AG04449 (cell line): ENCODE results near the gene DDX27.

Experiments used
- CTCF ChIA-PET: fragments of 350-600 bp; formaldehyde crosslinking; extraction: SDS; loops from one replicate; lab custom pipeline; 2021; ENCODE audit warnings: antibody characterized with exemption; lab: Yijun Ruan, JAX
- POLR2A ChIA-PET: fragments of 400-600, 350-600 bp; formaldehyde crosslinking; extraction: SDS; loops from one replicate; lab custom pipeline; 2020; ENCODE audit warnings: antibody characterized with exemption, inconsistent platforms; lab: Yijun Ruan, JAX
- DNase-seq: peaks from one replicate; pipeline ENCODE4 v3.0.0-alpha.2; 2010; ENCODE audit warnings: low read depth, low spot score
- H3K4me3 ChIP-seq: 2 replicates; pipeline ENCODE4 v1.5.1; 2011; ENCODE audit warnings: low read depth, mild to moderate bottlenecking, control low read depth, low read length
- CTCF ChIP-seq: IDR thresholded peaks from one replicate; pipeline ENCODE4 v1.5.1; 2011; ENCODE audit warnings: mild to moderate bottlenecking, moderate library complexity, low read length, control low read depth, inconsistent platforms; ENCODE audit not compliant: insufficient read depth; ENCODE audit errors: missing control alignments

Gene DDX27

GRCh38 chr20:49230021-49230420, 10.8 kb downstream of the DDX27 start:
- H3K4me3 ChIP-seq = no peak overlapping the region
- CTCF ChIA-PET = interaction anchor here (1.0 kb wide), 1 partner anchor 13 kb away, joined by 3 read pairs; no protein-coding TSS in a partner anchor
- no peak for DNase-seq

GRCh38 chr20:49230561-49231133, 11.4 kb downstream of the DDX27 start:
- DNase-seq = no peak
- CTCF ChIA-PET = interaction anchor here (1.0 to 2.1 kb wide), 2 partner anchors 13 to 15 kb away, joined by 3 to 8 read pairs; no protein-coding TSS in a partner anchor

More at GRCh38 chr20:49230021-49230420, 10.8 kb downstream of the DDX27 start:
- TF ChIP-seq CTCF = no peak
- POLR2A ChIA-PET = no interaction called here

GRCh38 chr20:49231471-49231870, 12.3 kb downstream of the DDX27 start:
- ChIA-PET CTCF (interaction anchor here (0.9 to 2.1 kb wide), 2 partner anchors 14 kb away, joined by 3 to 8 read pairs; no protein-coding TSS in a partner anchor), POLR2A (no interaction called here)
- DNase-seq = no peak
- H3K4me3 ChIP-seq = no peak overlapping the region
- TF ChIP-seq CTCF = no peak

More at GRCh38 chr20:49230561-49231133, 11.4 kb downstream of the DDX27 start:
- POLR2A ChIA-PET = no interaction called here
- no peak for TF ChIP-seq CTCF
- no peak overlapping the region for H3K4me3 ChIP-seq

GRCh38 chr20:49233226-49233625, 14.0 kb downstream of the DDX27 start:
- TF ChIP-seq CTCF = no peak
- POLR2A ChIA-PET = no interaction called here

GRCh38 chr20:49234831-49235230, 15.6 kb downstream of the DDX27 start:
- POLR2A ChIA-PET = no interaction called here

More at GRCh38 chr20:49233226-49233625, 14.0 kb downstream of the DDX27 start:
- CTCF ChIA-PET = no interaction called here
- no peak overlapping the region for H3K4me3 ChIP-seq
- DNase-seq = no peak

GRCh38 chr20:49236301-49236700, 17.1 kb downstream of the DDX27 start:
- no peak for DNase-seq
- TF ChIP-seq CTCF = no peak
- H3K4me3 ChIP-seq = no peak overlapping the region
- ChIA-PET CTCF (interaction anchor here (1.3 to 3.1 kb wide), 3 partner anchors 10 to 87 kb away, joined by 3 to 31 read pairs (median 9); no protein-coding TSS in a partner anchor), POLR2A (no interaction called here)

More at GRCh38 chr20:49234831-49235230, 15.6 kb downstream of the DDX27 start:
- TF ChIP-seq CTCF = no peak
- DNase-seq = no peak
- H3K4me3 ChIP-seq = no peak overlapping the region
- CTCF ChIA-PET = interaction anchor here (1.2 to 1.6 kb wide), 3 partner anchors 8 to 11 kb away, joined by 3 to 7 read pairs (median 3); no protein-coding TSS in a partner anchor
